Cardiac fibroblast (primary cell): ENCODE results near the gene PDE1C.

Experiments used
- DNase-seq, 2 donors: peaks; one replicate each; pipeline versions ENCODE4 v3.0.0 to v3.0.0-alpha.2; 2010; ENCODE audit warnings: low read depth in 2 of 2
- H3K4me3 ChIP-seq, 2 donors: replicated peaks in 1 of 2; 1 replicate in 1 of 2; 2 replicates in 1 of 2; pipeline ENCODE4 v1.5.1; 2011; ENCODE audit warnings: low read depth in 2 of 2, low read length in 2 of 2, mild to moderate bottlenecking in 2 of 2, moderate library complexity in 1 of 2
- TF ChIP-seq, protein P1 (sequence below): IDR thresholded peaks from one replicate; pipeline ENCODE4 v1.5.1; 2011; ENCODE audit warnings: low read depth, mild to moderate bottlenecking, low read length, inconsistent platforms

The PDE1C gene

DNA sequence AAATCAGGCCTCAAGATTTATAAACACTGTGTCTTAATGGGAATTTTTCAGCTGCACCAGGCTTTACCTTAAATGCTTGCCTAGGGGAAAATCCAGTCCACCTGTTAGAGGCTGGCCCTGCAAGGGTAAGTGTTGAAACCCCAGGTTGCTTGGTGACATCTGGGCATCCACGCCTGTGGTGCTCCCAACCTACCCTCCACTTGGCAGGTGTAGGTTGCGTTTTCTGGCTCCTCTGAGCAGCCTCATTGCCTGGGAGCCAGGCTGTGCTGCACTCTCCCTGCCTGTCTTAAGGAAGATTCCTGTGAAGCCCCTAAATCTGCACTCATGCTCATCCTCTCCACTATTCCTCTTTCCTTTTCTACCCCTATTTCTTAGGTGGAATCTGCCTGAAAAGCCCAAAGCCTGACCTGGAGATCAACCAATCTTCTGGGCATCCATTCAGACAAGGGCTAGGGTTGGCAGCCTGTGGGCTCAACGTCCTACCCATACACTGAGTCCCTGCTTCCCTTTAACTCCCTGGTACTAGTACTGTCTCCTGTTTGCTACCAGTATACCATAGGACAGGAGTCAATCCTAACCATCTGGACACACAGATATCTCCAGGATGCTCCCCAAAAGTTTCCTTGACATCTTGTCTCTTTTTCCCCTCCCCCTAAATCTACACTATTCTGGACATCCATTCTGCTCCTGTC is 150.4 kb downstream of the PDE1C start:
- DNase-seq = no peak
- no peak overlapping the region for H3K4me3 ChIP-seq
- TF ChIP-seq, protein P1, sequence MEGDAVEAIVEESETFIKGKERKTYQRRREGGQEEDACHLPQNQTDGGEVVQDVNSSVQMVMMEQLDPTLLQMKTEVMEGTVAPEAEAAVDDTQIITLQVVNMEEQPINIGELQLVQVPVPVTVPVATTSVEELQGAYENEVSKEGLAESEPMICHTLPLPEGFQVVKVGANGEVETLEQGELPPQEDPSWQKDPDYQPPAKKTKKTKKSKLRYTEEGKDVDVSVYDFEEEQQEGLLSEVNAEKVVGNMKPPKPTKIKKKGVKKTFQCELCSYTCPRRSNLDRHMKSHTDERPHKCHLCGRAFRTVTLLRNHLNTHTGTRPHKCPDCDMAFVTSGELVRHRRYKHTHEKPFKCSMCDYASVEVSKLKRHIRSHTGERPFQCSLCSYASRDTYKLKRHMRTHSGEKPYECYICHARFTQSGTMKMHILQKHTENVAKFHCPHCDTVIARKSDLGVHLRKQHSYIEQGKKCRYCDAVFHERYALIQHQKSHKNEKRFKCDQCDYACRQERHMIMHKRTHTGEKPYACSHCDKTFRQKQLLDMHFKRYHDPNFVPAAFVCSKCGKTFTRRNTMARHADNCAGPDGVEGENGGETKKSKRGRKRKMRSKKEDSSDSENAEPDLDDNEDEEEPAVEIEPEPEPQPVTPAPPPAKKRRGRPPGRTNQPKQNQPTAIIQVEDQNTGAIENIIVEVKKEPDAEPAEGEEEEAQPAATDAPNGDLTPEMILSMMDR = no peak

DNA sequence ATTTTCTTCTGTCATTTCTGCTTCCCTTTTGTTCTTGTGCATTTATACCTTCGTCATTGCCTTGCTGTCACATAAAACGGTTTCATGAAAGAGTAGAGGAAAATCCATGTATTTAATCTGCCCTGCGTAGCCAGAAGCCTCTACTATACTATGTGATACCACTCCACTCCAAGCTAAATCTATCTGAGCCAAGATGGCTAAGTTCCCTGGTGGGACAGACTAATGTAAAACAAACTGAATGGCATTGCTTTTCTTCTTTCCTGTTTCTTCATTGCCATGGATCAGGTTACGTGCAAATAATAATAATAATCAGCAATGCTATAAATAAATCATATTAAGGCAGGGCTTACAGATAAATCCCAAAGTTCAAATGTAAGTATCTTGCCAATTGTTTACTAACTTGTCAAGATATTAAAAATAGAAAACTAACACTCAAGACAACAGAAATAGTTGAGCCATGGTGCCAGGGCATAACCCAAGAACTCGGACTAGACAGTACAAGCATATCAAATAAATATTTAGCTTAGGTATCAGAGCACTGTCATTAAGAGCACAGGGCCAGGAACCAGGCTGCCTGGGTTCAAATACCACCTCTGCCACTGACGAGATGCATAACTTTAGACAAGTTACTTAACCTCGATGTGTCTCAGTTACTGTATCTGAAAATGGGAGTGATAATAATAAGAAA is 151.4 kb downstream of the PDE1C start:
- H3K4me3 ChIP-seq = no peak overlapping the region
- TF ChIP-seq, protein P1 = no peak
- no peak for DNase-seq

DNA sequence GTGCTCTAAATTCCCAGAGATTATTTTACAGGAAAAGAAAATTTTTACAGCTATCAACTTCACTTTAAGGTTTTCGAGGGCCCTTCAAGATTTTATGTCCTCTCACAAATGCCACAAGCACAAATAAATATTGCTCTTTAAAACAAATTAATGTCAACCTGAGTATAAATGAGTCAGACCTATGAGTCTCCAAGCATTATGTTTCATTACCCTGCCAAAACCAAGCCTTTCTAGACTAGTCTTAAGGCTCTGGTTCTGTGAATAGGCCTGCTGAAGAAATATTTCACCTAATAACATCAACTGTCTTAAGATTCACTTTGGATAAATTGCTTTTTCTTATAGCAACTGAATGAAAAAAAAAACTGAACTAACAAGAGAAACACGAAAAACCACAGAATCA is 153.0 kb downstream of the PDE1C start:
- TF ChIP-seq, protein P1 = no peak
- DNase-seq = no peak

DNA sequence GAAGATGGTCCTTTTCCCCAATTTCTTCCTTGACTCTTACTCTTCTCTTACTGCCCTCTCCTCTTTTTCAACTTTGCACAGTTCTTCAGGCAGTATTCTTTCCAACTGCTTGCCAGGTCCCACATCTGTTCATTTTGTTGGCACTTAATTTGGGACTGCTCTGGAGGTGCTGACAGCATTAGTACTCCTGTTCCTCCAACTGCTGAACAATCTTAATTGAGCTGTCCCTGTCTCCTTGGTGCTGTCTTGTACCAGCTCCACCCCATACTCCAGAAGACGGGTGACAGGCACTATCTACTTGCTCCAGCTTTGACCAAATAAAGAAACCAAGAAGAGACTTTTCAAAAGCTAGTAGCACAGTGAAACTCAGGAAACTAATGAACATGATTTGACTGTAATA is 160.0 kb downstream of the PDE1C start:
- no peak for DNase-seq
- no peak overlapping the region for H3K4me3 ChIP-seq
- TF ChIP-seq, protein P1 = no peak

More for the DNA sequence above, 153.0 kb downstream of the PDE1C start:
- H3K4me3 ChIP-seq = no peak overlapping the region

DNA sequence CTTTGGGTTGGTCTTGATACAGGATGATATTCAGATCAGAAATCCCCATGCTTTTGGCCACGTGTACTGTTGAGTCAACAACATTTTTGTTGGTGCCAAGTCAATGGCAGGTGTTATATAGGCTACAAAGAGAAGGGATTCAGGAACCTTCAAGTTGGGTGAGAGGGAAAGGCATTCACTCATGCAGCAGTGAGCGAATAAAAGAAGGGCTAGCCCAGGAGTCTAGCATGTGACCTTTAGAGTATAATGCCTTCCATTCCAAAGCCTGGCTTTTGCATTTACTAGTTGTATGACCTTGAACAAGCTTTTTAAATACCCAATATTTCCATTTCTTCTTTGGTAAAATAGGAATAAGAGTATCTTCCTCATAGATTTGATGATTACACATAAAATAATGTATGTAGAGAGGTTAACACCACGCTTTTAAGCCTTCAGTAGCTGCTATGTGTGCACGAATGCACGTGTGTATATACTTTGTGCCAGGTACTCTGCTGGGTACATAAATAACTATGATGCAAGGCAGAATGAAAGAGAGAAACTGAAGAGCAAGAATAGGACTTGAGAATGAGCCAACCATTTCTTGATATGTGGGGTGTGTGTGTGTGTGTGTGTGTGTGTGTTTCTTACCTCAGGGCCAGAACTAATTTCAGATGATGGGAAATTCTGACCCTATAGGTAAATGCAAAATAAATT is 163.6 kb downstream of the PDE1C start:
- TF ChIP-seq, protein P1 = no peak
- DNase-seq = no peak
- H3K4me3 ChIP-seq = no peak overlapping the region

DNA sequence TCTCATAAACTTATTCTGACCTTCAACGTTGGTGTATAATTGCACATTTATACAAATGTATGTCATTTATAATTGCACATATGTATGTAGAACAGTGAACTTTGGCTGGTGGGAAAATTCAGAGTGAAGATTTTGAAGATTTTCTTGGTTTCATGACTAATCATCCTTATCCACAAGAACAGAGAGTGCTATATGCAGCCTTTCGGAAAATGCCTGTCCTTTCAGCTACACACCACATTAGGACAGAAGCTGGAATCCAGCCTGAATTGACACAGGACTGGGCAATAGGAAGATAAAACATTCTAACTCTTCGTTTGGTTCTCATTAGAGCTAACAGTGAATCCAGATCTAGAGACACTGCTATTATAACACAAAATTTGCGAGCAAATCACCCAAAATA is 166.2 kb downstream of the PDE1C start:
- no peak overlapping the region for H3K4me3 ChIP-seq
- TF ChIP-seq, protein P1 = no peak
- no peak for DNase-seq
